Measurements from ENCODE around the gene CFAP74. TPM values are rescaled to one million over a fixed set of nuclear protein-coding genes. Genes with fewer than 3 reads are reported as not detected.

Gene CFAP74
- total and polyA plus RNA-seq, 2 of the 4 experiments (the other 2 are of a cell fraction): not detected

GRCh38 chr1:1889847-1890505, 113.6 kb downstream of the CFAP74 start:
- ATAC-seq (ENCODE audit: low read depth) (peak; percentile 27), DNase-seq (peak; percentile 37)
- CTCF ChIA-PET: no interaction called here
- Histone ChIP-seq H2AFZ (replicated peaks; ENCODE audit: low read length, poor library complexity) (peak overlapping the region; percentile 85), H3K14ac (replicated peaks; ENCODE audit: low read depth, low read length) (peak overlapping the region; percentile 87), H4K5ac (ENCODE audit: low read depth, low read length) (peak overlapping the region; percentile 18; the same call in 1 of the 2 replicates), H3K27me3 (ENCODE audit: control insufficient read depth, insufficient read depth, low read length) (no peaks in the 10 kb centered on the region), H2BK5ac (ENCODE audit: low read depth, low read length, poor library complexity, severe bottlenecking) (peak overlapping the region; percentile 80), H2BK20ac (ENCODE audit: low read depth, low read length) (no peak overlapping the region), H3K9me3 (ENCODE audit: control insufficient read depth, insufficient read depth, low read length) (no peaks in the 10 kb centered on the region), H3K4me1 (ENCODE audit: control insufficient read depth, insufficient read depth, low read length) (peaks cover 11% of the 10 kb centered on the region), H4K91ac (ENCODE audit: insufficient read depth, low read depth, low read length) (peak overlapping the region; percentile 77; the same call in 1 of the 2 replicates), H3K4me3 (ENCODE audit: insufficient read depth, low read depth, low read length) (peak overlapping the region; percentile 87), H2BK120ac (ENCODE audit: low read depth, low read length) (no peak overlapping the region), H3K4me2 (ENCODE audit: low read depth, low read length) (peak overlapping the region; percentile 90; the same call in 1 of the 2 replicates), H4K8ac (ENCODE audit: low read depth in 2 of 2, low read length in 2 of 2) (peak overlapping the region; percentile 82 to 94; a peak in 3 of 4 replicates), H3K9ac (ENCODE audit: low read depth, low read length) (peak overlapping the region; percentile 91), H3K9me1 (ENCODE audit: insufficient read depth, low read length) (no peaks in the 10 kb centered on the region; the same call in 1 of the 2 replicates), H3K79me1 (ENCODE audit: low read depth in 1 of 2, low read length in 2 of 2) (peaks cover 13 to 21% of the 10 kb centered on the region in 2 experiments), H3K36me3 (ENCODE audit: control insufficient read depth, insufficient read depth, low read length) (no peaks in the 10 kb centered on the region), H3K56ac (ENCODE audit: extremely low read depth, insufficient read depth, low read length) (peak overlapping the region; percentile 76), H2BK15ac (ENCODE audit: low read depth, low read length) (no peak overlapping the region), H3K23ac (ENCODE audit: low read depth, low read length) (peak overlapping the region; percentile 76), H3K18ac (ENCODE audit: low read depth, low read length) (no peak overlapping the region; the same call in 1 of the 2 replicates), H3K27ac (ENCODE audit: insufficient read depth, low read length) (peak overlapping the region; percentile 84), H4K20me1 (ENCODE audit: insufficient read depth, low read length) (peaks cover 51% of the 10 kb centered on the region), H2AK9ac (replicated peaks; ENCODE audit: low read depth, low read length, poor library complexity) (peak overlapping the region; percentile 98), H2AK5ac (ENCODE audit: low read depth, low read length) (peak overlapping the region; percentile 99), H3K4ac (ENCODE audit: low read depth, low read length) (peak overlapping the region; percentile 90)
- intact Hi-C loops (cut with micrococcal nuclease): loop anchor here (5.0 kb wide), 2 partner anchors 63 to 103 kb away; no protein-coding TSS in a partner anchor
- in situ Hi-C loops (cut with MboI; ENCODE audit: low sequenced_read_pairs): loop anchor here (10.0 kb wide), 1 partner anchor 95 kb away; no protein-coding TSS in a partner anchor
- BruUV-seq (replicated peaks): no TSS peak
- TF ChIP-seq POLR2A (IDR thresholded peaks at IDR 0.05; ENCODE audit: low read depth, low read length) (peak; percentile 64; the same call in 1 of the 2 replicates), BHLHE40 (IDR thresholded peaks at IDR 0.05; ENCODE audit: low read depth, low read length) (no peak)
- POLR2A ChIA-PET (ENCODE audit: unreplicated experiment): interaction anchor here (0.7 kb wide), 1 partner anchor 82 kb away, joined by 8 read pairs; no protein-coding TSS in a partner anchor
- 0% methylated on average over 42 of the region's 88 CpGs; no CpG with 5 or more reads in 1 of the 2 experiments for WGBS, 2 experiments (ENCODE audit: extremely low coverage in 2 of 2, insufficient read length in 1 of 2)
- dilution Hi-C loops (cut with HindIII; ENCODE audit: low sequenced_read_pairs, unreplicated experiment): loop anchor here (10.0 kb wide), 1 partner anchor 65 kb away; no protein-coding TSS in a partner anchor
